Activated T-cell treated with anti-CD3 and anti-CD28 coated beads, Interleukin-2, amount 50 U/mL, for 72 hours (primary cell): ENCODE data around the gene MYRIP. TPM values are rescaled to one million over a fixed set of nuclear protein-coding genes. Genes with fewer than 3 reads are reported as not detected.
A peak's percentile ranks its signal among the peaks of the same experiment; 100 is the strongest.

Experiments used
- ATAC-seq, 2 donors: fragments of 150-1000 bp; cut with Tn5 transposase; replicated peaks in 1 of 2; 2 replicates each; pipeline ENCODE4 v1.10.0; 2021; ENCODE audit warnings: moderate library complexity in 2 of 2, mild to moderate bottlenecking in 1 of 2
- DNase-seq, 2 donors: peaks; one replicate each; pipeline ENCODE4 v3.0.0; 2021 to 2022; ENCODE audit warnings: mixed read lengths in 1 of 2
- H3K27ac Mint-ChIP-seq: one replicate; pipeline ENCODE4 v1.8.0; 2022; ENCODE audit warnings: mild to moderate bottlenecking, moderate library complexity, mixed read lengths
- H3K27me3 Mint-ChIP-seq: one replicate; pipeline ENCODE4 v1.8.0; 2022; ENCODE audit warnings: low read depth, mixed read lengths
- H3K36me3 Mint-ChIP-seq, 2 donors: one replicate each; pipeline ENCODE4 v1.8.0; 2022; ENCODE audit warnings: mixed read lengths in 2 of 2, mild to moderate bottlenecking in 1 of 2; ENCODE audit not compliant: insufficient read depth in 2 of 2
- H3K4me1 Mint-ChIP-seq: one replicate; pipeline ENCODE4 v1.8.0; 2022; ENCODE audit warnings: low read depth, mixed read lengths
- H3K4me3 Mint-ChIP-seq, 2 donors: one replicate each; pipeline ENCODE4 v1.8.0; 2022; ENCODE audit warnings: mild to moderate bottlenecking in 2 of 2, mixed read lengths in 2 of 2, moderate library complexity in 2 of 2
- H3K9me3 Mint-ChIP-seq, 2 donors: one replicate each; pipeline ENCODE4 v1.8.0; 2022; ENCODE audit warnings: mixed read lengths in 2 of 2
- total RNA-seq, 2 donors: library from RNA; stranded (reverse); gene quantifications; one replicate each; pipeline ENCODE4 v1.2.3, GENCODE V29; 2022

MYRIP gene
- total RNA-seq, 2 donors from 2014 or later: not detected

DNA sequence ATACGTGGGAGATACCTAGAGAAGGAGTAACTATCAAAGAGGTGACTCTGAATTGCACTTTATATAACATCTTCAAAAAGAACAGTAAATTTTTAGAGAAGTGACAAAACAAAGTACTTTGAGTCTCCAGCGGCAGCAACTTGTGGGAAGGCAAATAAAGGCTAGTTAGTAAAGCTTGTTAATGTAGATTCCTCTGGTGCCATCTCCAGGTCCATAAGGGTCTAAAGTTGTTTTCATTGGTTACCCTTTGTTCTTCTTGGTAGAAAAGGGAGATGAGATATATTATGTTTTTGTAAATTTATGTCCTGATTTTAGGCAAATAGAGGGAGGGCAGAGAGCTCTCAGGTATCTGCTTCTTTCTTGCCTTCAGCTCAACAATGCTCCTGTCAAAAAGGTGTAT lies 161.6 kb downstream of the MYRIP start:
- Mint-ChIP-seq H3K27me3 (no peaks in the 10 kb centered on the region), H3K36me3 (no peaks in the 10 kb centered on the region), H3K27ac (no peak overlapping the region), H3K9me3 (peaks cover 0 to 1% of the 10 kb centered on the region in 2 donors), H3K4me3 (no peak overlapping the region), H3K4me1 (no peaks in the 10 kb centered on the region)
- no peak for ATAC-seq
- DNase-seq: no peak

DNA sequence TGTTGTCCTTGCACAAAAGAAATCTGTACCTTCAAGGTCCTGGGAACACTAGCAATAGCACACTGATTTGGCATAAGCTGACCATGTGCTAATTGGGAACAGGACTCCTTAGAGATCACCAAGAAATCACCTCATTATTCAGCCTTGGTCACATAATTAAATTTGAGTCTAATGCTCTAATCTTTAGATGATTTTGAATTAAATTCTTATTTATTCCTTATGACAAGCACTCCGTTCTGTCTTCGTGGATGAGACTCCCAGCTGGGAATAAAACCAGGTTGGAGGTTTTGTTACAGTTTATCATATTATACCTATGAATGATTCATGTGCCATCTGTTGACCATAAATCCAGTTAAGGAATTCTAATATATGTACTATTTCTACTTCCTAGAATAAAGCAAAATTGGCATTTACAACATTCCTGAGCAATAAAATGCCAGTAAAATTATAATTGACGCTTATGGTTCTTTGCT lies 162.2 kb downstream of the MYRIP start:
- Mint-ChIP-seq H3K27me3 (no peaks in the 10 kb centered on the region), H3K27ac (no peak overlapping the region), H3K36me3 (no peaks in the 10 kb centered on the region), H3K9me3 (peaks cover 0 to 1% of the 10 kb centered on the region in 2 donors), H3K4me3 (no peak overlapping the region), H3K4me1 (no peaks in the 10 kb centered on the region)
- DNase-seq (no peak), ATAC-seq (no peak)

- Mint-ChIP-seq H3K4me1 (no peaks in the 10 kb centered on the region), H3K36me3 (no peaks in the 10 kb centered on the region), H3K4me3 (no peak overlapping the region), H3K27ac (no peak overlapping the region), H3K27me3 (no peaks in the 10 kb centered on the region), H3K9me3 (peaks cover 0 to 1% of the 10 kb centered on the region in 2 donors)
- ATAC-seq: no peak
- DNase-seq: no peak
Measured at GRCh38 chr3:39972508-39972907, 163.1 kb downstream of the MYRIP start.

DNA sequence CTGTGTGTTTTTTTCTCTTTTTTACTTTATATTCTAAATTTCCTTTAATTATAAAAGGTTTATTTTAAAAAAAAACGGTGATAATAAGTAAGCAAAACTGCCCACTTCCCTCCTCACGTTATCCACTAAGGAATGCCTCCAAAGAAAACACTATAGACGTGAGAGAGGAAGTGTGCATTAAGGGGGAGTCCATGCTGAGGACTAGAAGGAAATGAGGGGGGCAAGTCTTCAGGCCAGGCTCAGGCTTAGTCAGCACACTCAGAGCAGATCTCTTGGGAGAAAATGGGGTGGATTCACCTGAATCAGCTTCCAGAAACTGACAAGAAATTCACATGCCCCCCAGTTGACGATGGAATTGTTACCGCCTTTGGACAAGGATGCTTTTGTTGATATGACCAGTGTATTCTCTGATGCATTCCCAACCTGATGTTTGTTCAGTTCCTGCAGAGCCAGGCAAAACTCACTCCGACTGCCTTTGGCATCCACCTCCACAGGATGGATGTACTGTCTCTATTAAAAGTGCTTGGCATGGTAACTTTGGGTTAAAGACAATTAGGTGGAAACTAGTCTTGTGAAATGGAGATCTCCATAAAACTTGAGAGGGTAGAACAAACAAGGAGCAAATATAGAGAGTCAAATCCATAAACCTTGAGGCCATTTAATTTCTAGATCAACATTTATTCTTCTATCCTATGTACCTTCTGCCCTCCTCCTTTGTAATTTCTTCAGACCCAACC lies 167.8 kb downstream of the MYRIP start:
- ATAC-seq: no peak

DNA sequence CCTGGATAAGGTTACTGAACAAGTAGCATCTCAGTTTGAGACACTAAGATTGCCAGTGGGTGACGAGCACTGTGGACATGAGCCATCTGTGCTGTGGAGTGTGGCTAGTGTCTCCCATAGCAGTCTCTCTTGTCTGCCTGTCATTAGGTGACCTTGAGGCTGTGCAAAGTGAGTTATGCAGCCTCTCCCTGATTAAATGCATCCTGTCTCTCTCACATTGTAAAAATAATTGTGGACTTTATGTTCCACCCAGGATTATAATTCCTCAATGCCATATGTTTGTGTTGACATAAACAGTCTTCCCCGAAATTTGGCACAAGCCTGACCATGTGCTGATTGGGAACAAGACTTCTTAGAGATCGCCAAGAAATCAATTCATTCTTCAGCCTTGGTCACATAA lies 168.9 kb downstream of the MYRIP start:
- Mint-ChIP-seq H3K27me3 (no peaks in the 10 kb centered on the region), H3K36me3 (no peaks in the 10 kb centered on the region), H3K9me3 (no peaks in the 10 kb centered on the region), H3K4me1 (no peaks in the 10 kb centered on the region), H3K27ac (no peak overlapping the region), H3K4me3 (no peak overlapping the region)
- DNase-seq (no peak), ATAC-seq (no peak)

More for the DNA sequence above, 167.8 kb downstream of the MYRIP start:
- Mint-ChIP-seq H3K9me3 (no peaks in the 10 kb centered on the region), H3K27me3 (no peaks in the 10 kb centered on the region), H3K4me1 (no peaks in the 10 kb centered on the region), H3K27ac (no peak overlapping the region), H3K4me3 (no peak overlapping the region), H3K36me3 (no peaks in the 10 kb centered on the region)
- DNase-seq: no peak

DNA sequence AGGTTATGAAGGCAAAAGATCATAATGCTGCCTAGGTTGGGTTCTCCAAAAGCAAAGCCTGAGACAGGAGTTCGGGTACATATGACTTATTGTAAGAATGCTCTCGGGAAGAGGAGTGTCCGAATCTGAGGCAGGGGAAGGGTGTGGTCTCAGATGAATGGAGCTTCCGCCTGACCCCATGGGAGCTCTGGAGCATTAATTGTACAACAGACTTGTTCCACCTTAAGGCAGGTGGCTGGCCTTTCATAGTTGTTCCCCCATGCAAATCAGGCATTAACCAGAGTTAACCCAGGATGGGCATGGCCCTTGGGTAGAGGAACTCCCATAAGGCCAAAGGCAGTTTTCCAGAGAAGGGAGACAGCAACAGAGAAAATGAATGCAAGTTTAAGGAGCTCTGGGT lies 170.6 kb downstream of the MYRIP start:
- H3K4me1 Mint-ChIP-seq: no peaks in the 10 kb centered on the region
- H3K27me3 Mint-ChIP-seq: no peaks in the 10 kb centered on the region
- H3K36me3 Mint-ChIP-seq: no peaks in the 10 kb centered on the region
- ATAC-seq: no peak
- H3K4me3 Mint-ChIP-seq: no peak overlapping the region
- H3K9me3 Mint-ChIP-seq: no peaks in the 10 kb centered on the region
- DNase-seq: no peak
- no peak overlapping the region for H3K27ac Mint-ChIP-seq

DNA sequence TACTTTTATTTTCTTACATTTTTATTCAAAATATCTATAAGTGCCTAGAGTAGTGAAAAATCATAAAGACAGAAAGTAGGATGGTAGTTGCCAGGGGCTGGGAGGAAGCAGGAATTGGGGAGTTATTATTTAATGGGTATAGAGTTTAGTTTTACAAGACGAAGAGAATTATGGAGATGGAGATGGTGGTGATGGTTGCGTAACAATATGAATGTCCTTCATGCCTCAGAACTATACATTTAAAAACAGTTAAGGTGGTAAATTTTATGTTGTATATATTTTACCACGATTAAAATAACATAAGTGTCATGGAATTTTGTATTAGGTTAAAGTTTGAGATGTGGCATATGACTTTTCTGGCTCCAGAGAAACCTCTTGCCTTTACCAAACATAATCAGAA lies 171.4 kb downstream of the MYRIP start:
- H3K4me1 Mint-ChIP-seq: no peaks in the 10 kb centered on the region
- H3K9me3 Mint-ChIP-seq: no peaks in the 10 kb centered on the region
- DNase-seq (no peak), ATAC-seq (no peak)
- no peaks in the 10 kb centered on the region for H3K27me3 Mint-ChIP-seq
- H3K4me3 Mint-ChIP-seq: no peak overlapping the region
- no peaks in the 10 kb centered on the region for H3K36me3 Mint-ChIP-seq
- peak overlapping the region; percentile 17 for H3K27ac Mint-ChIP-seq

GRCh38 chr3:39981547-39982184 lies 172.3 kb downstream of the MYRIP start:
- H3K4me1 Mint-ChIP-seq: no peaks in the 10 kb centered on the region
- no peak overlapping the region for H3K27ac Mint-ChIP-seq
- no peak overlapping the region for H3K4me3 Mint-ChIP-seq
- no peak for DNase-seq
- no peaks in the 10 kb centered on the region for H3K36me3 Mint-ChIP-seq
- H3K27me3 Mint-ChIP-seq: no peaks in the 10 kb centered on the region
- no peak for ATAC-seq
- H3K9me3 Mint-ChIP-seq: peaks cover 0 to 3% of the 10 kb centered on the region in 2 donors

DNA sequence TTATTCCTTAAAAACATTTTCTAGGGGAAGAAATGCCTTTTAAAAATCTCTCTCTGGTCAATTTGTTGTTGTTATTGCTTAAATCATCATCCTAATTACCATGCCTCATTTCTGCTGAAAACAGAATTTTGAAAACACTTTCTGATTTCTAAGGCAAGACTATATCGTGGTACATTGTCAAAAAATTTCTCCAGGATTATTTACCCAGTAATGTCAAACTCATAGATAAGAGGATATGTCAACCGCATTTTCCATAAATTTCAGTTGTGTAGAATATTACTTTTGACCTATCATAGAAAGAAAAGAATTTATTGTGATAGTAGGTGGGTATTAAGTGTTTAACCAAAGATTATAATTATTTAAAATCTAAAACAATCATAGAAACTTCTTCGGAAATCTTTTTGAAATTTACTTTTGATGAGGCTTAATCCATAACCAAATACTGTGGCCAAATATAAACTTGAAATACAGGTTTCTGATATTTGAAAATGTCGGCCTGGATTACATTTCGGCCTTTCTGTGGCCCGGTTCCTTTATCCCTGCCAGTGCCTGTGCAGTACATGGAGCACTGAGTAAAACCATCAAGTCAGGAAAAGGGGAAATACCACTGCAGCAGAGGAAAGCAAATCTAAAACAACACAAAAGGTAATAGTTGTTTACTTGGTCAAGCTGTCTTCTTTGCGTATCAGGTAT lies 173.4 kb downstream of the MYRIP start:
- H3K9me3 Mint-ChIP-seq: peaks cover 0 to 3% of the 10 kb centered on the region in 2 donors
- ATAC-seq (no peak), DNase-seq (no peak)
- H3K4me3 Mint-ChIP-seq: no peak overlapping the region
- no peaks in the 10 kb centered on the region for H3K4me1 Mint-ChIP-seq
- no peak overlapping the region for H3K27ac Mint-ChIP-seq
- no peaks in the 10 kb centered on the region for H3K27me3 Mint-ChIP-seq
- H3K36me3 Mint-ChIP-seq: no peaks in the 10 kb centered on the region

DNA sequence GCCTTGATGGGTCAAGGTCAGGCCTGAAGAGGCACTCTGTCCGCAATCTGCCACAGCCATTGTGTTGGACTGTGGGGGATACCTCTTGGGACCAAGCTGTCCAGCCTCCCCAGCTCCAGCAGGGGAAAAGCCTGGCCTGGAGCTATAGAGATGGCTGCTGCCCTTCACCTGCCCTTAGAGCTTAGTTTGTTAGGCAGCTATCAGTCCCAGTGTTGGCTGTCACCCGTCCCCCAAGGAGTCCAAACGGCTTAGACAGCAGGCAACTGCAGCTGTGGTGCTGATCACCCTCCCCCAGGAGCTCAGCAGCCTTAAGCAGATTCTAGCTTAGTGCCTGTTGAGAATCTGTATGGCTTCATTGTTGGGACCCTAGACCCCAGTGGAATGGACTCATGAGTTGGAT lies 180.3 kb downstream of the MYRIP start:
- Mint-ChIP-seq H3K27me3 (peaks cover 24% of the 10 kb centered on the region), H3K4me1 (no peaks in the 10 kb centered on the region), H3K36me3 (no peaks in the 10 kb centered on the region), H3K9me3 (peaks cover 3% of the 10 kb centered on the region in 2 donors), H3K4me3 (no peak overlapping the region), H3K27ac (no peak overlapping the region)
- ATAC-seq (no peak), DNase-seq (no peak)

DNA sequence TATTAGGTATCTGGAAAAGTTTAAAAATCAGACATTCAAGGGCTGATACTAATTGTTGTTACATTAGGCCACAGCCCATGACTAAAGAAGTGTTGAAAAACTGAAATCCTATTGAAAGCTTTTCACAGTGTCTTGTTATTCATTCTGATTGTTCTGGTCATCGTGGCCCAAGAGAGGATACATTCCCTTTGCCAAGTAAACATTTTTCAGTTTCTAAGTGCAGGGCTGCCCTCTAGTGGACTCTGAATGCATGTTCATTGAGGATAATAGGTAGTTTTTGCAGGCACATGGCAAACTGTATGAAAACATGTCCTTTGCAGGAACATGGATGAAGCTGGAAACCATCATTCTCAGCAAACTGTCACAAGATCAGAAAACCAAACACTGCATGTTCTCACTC lies 181.1 kb downstream of the MYRIP start:
- Mint-ChIP-seq H3K36me3 (no peaks in the 10 kb centered on the region), H3K4me1 (no peaks in the 10 kb centered on the region), H3K27ac (no peak overlapping the region), H3K9me3 (peaks cover 7% of the 10 kb centered on the region in 2 donors), H3K27me3 (peaks cover 24% of the 10 kb centered on the region), H3K4me3 (no peak overlapping the region)
- no peak for ATAC-seq
- peak; percentile 10 to 12 for DNase-seq

DNA sequence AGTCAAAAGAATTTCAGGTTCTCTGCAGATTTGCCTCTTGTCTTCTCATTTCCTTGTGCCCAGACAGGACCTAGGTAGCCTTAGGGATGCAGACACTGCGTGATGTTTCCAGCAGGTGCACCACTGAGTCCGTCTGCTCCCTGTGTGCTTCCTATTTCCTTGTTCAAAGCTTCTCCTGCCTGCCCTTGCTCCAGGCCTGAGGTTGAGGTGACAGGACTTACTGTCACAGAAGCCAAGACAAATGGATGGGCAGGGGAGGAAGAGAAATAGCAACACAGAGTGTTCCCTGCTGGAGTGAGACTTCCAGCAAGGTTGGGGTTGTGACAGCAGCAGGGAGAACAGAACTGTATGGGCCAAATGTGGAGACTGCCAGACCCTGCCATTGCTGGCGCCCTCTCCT lies 199.4 kb downstream of the MYRIP start:
- Mint-ChIP-seq H3K27ac (no peak overlapping the region), H3K27me3 (no peaks in the 10 kb centered on the region), H3K36me3 (no peaks in the 10 kb centered on the region), H3K4me3 (no peak overlapping the region), H3K4me1 (no peaks in the 10 kb centered on the region), H3K9me3 (no peaks in the 10 kb centered on the region)
- ATAC-seq: no peak
- DNase-seq: no peak

DNA sequence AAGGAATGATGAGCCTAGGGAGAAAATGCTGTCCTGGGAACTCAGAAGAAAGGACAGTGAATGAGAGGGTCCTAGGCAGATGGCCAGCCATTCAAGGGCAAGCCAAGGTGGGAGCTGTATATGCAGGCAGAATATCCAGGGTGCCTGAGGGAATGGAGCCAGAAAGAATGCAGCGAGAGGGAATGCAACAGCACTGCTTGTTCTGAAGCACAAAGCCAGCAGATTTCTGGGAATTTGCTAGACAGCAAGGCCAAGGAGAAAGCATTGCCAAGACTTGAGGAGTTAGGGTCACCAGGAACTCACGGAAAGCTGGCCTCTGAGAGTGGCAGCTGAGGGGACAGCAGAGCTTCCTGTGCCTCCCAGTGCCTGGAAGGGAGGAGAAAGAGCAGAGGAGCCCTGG lies 200.6 kb downstream of the MYRIP start:
- Mint-ChIP-seq H3K36me3 (no peaks in the 10 kb centered on the region), H3K27me3 (no peaks in the 10 kb centered on the region), H3K9me3 (no peaks in the 10 kb centered on the region), H3K4me3 (no peak overlapping the region), H3K4me1 (no peaks in the 10 kb centered on the region), H3K27ac (no peak overlapping the region)
- no peak for ATAC-seq
- DNase-seq: no peak
